B cell (primary cell): ENCODE data around the gene GTF2IRD1. TPM values are rescaled to one million over a fixed set of nuclear protein-coding genes. Genes with fewer than 3 reads are reported as not detected.

Experiments used
- ATAC-seq: fragments of 200-7000 bp; cut with Tn5 transposase; one replicate; pipeline ENCODE4 v1.10.0; 2021; ENCODE audit warnings: low read depth, mild to moderate bottlenecking, moderate number of reproducible peaks, moderate library complexity
- CTCF ChIA-PET: fragments of 350-600 bp; sonication (Branson Sonifier 250); formaldehyde crosslinking; loops from one replicate; lab custom pipeline; 2021; ENCODE audit warnings: antibody characterized with exemption, inconsistent platforms; lab: Charles Lee
- POLR2A ChIA-PET: fragments of 350-600 bp; sonication (Branson Sonifier 250); formaldehyde crosslinking; loops from one replicate; lab custom pipeline; 2021; ENCODE audit warnings: antibody characterized with exemption; lab: Charles Lee
- DNase-seq: peaks from one replicate; pipeline ENCODE4 v3.0.0; 2013
- H2AFZ ChIP-seq: 2 replicates; pipeline ENCODE4 v1.6.1; 2012; ENCODE audit warnings: mild to moderate bottlenecking, low read depth, low read length; ENCODE audit not compliant: insufficient read depth, poor library complexity, severe bottlenecking
- H3K27ac ChIP-seq, 2 donors: 1 replicate in 1 of 2; 2 replicates in 1 of 2; pipeline ENCODE4 v1.5.1; 2012 to 2013; ENCODE audit warnings: low read length in 2 of 2, mild to moderate bottlenecking in 2 of 2, moderate library complexity in 1 of 2
- H3K27me3 ChIP-seq, 4 experiments: fragments of 200-600 bp in 1 of 4; sonication (generic) in 1 of 4; replicated peaks in 1 of 4; 1 replicate in 2 of 4; 2 replicates in 2 of 4; pipeline versions ENCODE4 v1.6.1 to v1.7.0; 2013 to 2016; ENCODE audit warnings: low read length in 3 of 4, mild to moderate bottlenecking in 2 of 4, mixed read lengths in 1 of 4, moderate library complexity in 1 of 4; ENCODE audit not compliant: insufficient read depth in 4 of 4, control insufficient read depth in 3 of 4; ENCODE audit errors: control extremely low read depth in 1 of 4
- H3K36me3 ChIP-seq, 2 experiments: replicated peaks in 1 of 2; 1 replicate in 1 of 2; 2 replicates in 1 of 2; pipeline versions ENCODE4 v1.6.1 to v1.7.1; 2013; ENCODE audit warnings: low read length in 1 of 2; ENCODE audit not compliant: insufficient read depth in 2 of 2, control insufficient read depth in 1 of 2; ENCODE audit errors: control extremely low read depth in 1 of 2, extremely low read depth in 1 of 2
- H3K4me1 ChIP-seq, 2 donors: fragments of 200-600 bp in 1 of 2; sonication (generic) in 1 of 2; 1 replicate in 1 of 2; 2 replicates in 1 of 2; pipeline versions ENCODE4 v1.5.1 to v1.6.1; 2013 to 2017; ENCODE audit warnings: low read length in 2 of 2; ENCODE audit not compliant: control insufficient read depth in 2 of 2, insufficient read depth in 2 of 2
- H3K4me2 ChIP-seq: replicated peaks from 2 replicates; pipeline ENCODE3; 2012; ENCODE audit warnings: mild to moderate bottlenecking, low read depth, low read length; ENCODE audit not compliant: poor library complexity, severe bottlenecking
- H3K4me3 ChIP-seq, 5 experiments: fragments of 200-600 bp in 1 of 5; sonication (generic) in 1 of 5; 1 replicate in 3 of 5; 2 replicates in 2 of 5; pipeline versions ENCODE4 v1.5.1 to v1.7.0; 2011 to 2016; ENCODE audit warnings: low read length in 4 of 5, mild to moderate bottlenecking in 4 of 5, low read depth in 2 of 5, control low read depth in 1 of 5, moderate library complexity in 1 of 5; ENCODE audit not compliant: insufficient read depth in 1 of 5; ENCODE audit errors: control extremely low read depth in 1 of 5, extremely low read depth in 1 of 5
- H3K79me2 ChIP-seq: fragments of 200-600 bp; sonication (generic); one replicate; pipeline ENCODE4 v1.6.0; 2016; ENCODE audit warnings: low read length; ENCODE audit not compliant: control insufficient read depth, insufficient read depth
- H3K9ac ChIP-seq: fragments of 200-600 bp; sonication (generic); 2 replicates; pipeline ENCODE4 v1.6.1; 2017; ENCODE audit warnings: mild to moderate bottlenecking, low read length, moderate library complexity
- H3K9me3 ChIP-seq, 3 donors: one replicate each; pipeline versions ENCODE4 v1.6.1 to v1.7.1; 2013; ENCODE audit warnings: low read length in 2 of 3; ENCODE audit not compliant: control insufficient read depth in 2 of 3, insufficient read depth in 1 of 3; ENCODE audit errors: control extremely low read depth in 1 of 3
- H4K20me1 ChIP-seq: 2 replicates; pipeline ENCODE4 v1.6.0; 2012; ENCODE audit warnings: mild to moderate bottlenecking, low read length; ENCODE audit not compliant: insufficient read depth, control insufficient read depth, poor library complexity, severe bottlenecking
- H3K27ac Mint-ChIP-seq: one replicate; pipeline ENCODE4 v1.8.0; 2021; ENCODE audit warnings: mixed read lengths
- H3K27me3 Mint-ChIP-seq: one replicate; pipeline ENCODE4 v1.8.0; 2021; ENCODE audit warnings: mixed read lengths
- H3K4me1 Mint-ChIP-seq: one replicate; pipeline ENCODE4 v1.8.0; 2021; ENCODE audit warnings: mixed read lengths
- H3K4me3 Mint-ChIP-seq: one replicate; pipeline ENCODE4 v1.8.0; 2021; ENCODE audit warnings: mixed read lengths
- H3K9me3 Mint-ChIP-seq: one replicate; pipeline ENCODE4 v1.8.0; 2022; ENCODE audit warnings: mixed read lengths; ENCODE audit not compliant: insufficient read depth
- EZH2 ChIP-seq: IDR thresholded peaks from 2 replicates; pipeline ENCODE4 v1.6.1; 2012; ENCODE audit warnings: borderline replicate concordance, low read depth, mild to moderate bottlenecking, moderate library complexity, low read length; ENCODE audit not compliant: insufficient read depth, poor library complexity, severe bottlenecking
- WGBS: methylation state at CpG from one replicate; pipeline ENCODE4 v1.1.5; 2013; ENCODE audit warnings: missing lambda C conversion rate; ENCODE audit not compliant: insufficient coverage; 5-methylcytosine and 5-hydroxymethylcytosine counted together
- intact Hi-C: fragments of 100-400 bp; cut with micrococcal nuclease; formaldehyde crosslinking; loops from one replicate; pipeline ENCODE4 v1.10.0; 2022
- polyA plus RNA-seq: library from polyadenylated mRNA; depleted of rRNA; stranded (reverse); fragments of >200 nt; gene quantifications from 2 replicates; pipeline ENCODE4 v1.2.3, GENCODE V29; 2012
- total RNA-seq, 2 donors: library from RNA; stranded (reverse); fragments of 120-200 nt in 1 of 2; gene quantifications; 1 replicate in 1 of 2; 2 replicates in 1 of 2; pipeline versions ENCODE4 v1.2.3 to v1.2.4, GENCODE V29; 2013 to 2022
- TF ChIP-seq, protein P1 (sequence below): fragments of 200-600 bp; IDR thresholded peaks from one replicate; pipeline ENCODE4 v1.8.0; 2022; ENCODE audit warnings: antibody characterized with exemption, mild to moderate bottlenecking

Gene GTF2IRD1
- total and polyA plus RNA-seq, 2 donors (not counting 1 experiment from before 2014, with no cell fraction given) = 0.45 to 2.2 TPM

DNA sequence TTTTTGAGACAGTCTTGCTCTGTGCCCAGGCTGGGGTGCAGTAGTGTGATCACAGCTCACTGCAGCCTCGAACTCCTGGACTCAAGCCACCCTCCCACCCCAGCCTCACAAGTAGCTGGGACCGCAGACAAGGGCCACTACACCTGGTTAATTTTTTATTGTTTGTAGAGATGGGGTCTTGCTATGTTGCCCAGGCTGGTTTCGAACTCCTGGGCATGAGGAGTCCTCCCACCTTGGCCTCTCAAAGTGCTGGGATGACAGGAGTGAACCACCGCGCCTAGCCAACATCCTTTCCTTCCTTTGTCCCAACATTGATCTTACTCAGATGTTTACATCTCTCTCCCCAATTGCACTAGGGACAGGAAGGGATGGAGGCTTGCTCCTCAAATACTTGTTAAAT, 3.3 kb downstream of the GTF2IRD1 start:
- peaks cover 13% of the 10 kb centered on the region for H3K4me1 Mint-ChIP-seq
- peaks cover 12% of the 10 kb centered on the region for H3K27me3 Mint-ChIP-seq
- Histone ChIP-seq H4K20me1 (no peaks in the 10 kb centered on the region), H2AFZ (no peak overlapping the region), H3K4me2 (no peak overlapping the region), H3K9ac (no peak overlapping the region), H3K4me3 (no peak overlapping the region), H3K27ac (no peak overlapping the region), H3K9me3 (peaks cover 0 to 4% (median 0%) of the 10 kb centered on the region in 3 donors), H3K79me2 (no peaks in the 10 kb centered on the region), H3K36me3 (no peaks in the 10 kb centered on the region), H3K4me1 (peaks cover 16 to 21% of the 10 kb centered on the region in 2 donors), H3K27me3 (peaks cover 0 to 26% (median 7%) of the 10 kb centered on the region in 4 experiments)
- no peak for DNase-seq
- no peak overlapping the region for H3K4me3 Mint-ChIP-seq
- no peak for TF ChIP-seq EZH2
- TF ChIP-seq, protein P1, sequence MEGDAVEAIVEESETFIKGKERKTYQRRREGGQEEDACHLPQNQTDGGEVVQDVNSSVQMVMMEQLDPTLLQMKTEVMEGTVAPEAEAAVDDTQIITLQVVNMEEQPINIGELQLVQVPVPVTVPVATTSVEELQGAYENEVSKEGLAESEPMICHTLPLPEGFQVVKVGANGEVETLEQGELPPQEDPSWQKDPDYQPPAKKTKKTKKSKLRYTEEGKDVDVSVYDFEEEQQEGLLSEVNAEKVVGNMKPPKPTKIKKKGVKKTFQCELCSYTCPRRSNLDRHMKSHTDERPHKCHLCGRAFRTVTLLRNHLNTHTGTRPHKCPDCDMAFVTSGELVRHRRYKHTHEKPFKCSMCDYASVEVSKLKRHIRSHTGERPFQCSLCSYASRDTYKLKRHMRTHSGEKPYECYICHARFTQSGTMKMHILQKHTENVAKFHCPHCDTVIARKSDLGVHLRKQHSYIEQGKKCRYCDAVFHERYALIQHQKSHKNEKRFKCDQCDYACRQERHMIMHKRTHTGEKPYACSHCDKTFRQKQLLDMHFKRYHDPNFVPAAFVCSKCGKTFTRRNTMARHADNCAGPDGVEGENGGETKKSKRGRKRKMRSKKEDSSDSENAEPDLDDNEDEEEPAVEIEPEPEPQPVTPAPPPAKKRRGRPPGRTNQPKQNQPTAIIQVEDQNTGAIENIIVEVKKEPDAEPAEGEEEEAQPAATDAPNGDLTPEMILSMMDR = no peak
- no CpG with 5 or more reads among the region's 5 CpGs for WGBS
- ChIA-PET POLR2A (no interaction called here), CTCF (no interaction called here)
- ATAC-seq = no peak
- intact Hi-C loops = loop anchor here (10.0 kb wide), 1 partner anchor 108 kb away; no protein-coding TSS in a partner anchor
- no peak overlapping the region for H3K27ac Mint-ChIP-seq
- H3K9me3 Mint-ChIP-seq = no peaks in the 10 kb centered on the region

DNA sequence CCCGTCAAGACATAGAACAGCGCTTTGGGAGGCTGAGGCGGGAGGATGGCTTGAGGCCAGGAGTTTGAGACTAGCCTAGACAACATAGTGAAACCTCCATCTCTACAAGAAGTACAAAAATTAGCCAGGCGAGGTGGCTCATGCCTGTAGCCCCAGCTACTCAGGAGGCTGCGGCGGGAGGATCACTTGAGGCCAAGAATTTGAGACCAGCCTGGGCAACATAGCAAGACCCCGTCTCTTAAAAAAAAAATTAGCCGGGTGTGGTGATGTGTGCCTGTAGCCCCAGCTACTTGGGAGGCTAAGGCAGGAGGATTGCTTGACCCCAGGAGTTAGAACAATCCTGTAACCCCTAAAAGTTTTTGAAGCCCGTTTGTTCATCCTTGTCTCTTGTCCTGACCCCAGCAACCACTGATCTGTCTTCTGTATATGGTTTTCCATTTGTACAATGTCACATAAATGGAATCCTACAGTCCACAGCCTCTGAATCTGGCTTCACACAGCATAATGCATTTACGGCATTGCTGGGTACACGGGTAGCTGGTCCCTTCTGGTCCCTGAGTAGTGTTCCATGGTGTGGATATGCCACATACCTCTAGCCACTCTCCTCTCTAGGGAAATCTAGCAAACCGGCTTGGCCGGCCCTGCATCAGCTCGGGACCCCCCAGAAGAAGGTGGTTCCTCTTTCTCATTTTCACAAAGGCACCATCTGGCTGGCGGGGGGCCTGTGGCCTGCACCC, 8.4 kb downstream of the GTF2IRD1 start:
- H3K4me3 ChIP-seq = no peak overlapping the region
- no peaks in the 10 kb centered on the region for H3K36me3 ChIP-seq
- H3K4me1 ChIP-seq = peaks cover 0 to 4% of the 10 kb centered on the region in 2 donors
- H3K4me2 ChIP-seq = no peak overlapping the region
- intact Hi-C loops = no loop called here
- no peaks in the 10 kb centered on the region for H4K20me1 ChIP-seq
- POLR2A ChIA-PET = interaction anchor here (0.6 kb wide), 1 partner anchor 379 kb away, joined by 3 read pairs; no protein-coding TSS in a partner anchor
- H3K27ac ChIP-seq = no peak overlapping the region
- peaks cover 0 to 3% (median 0%) of the 10 kb centered on the region in 4 experiments for H3K27me3 ChIP-seq
- no peak overlapping the region for H3K27ac Mint-ChIP-seq
- no peaks in the 10 kb centered on the region for H3K9me3 Mint-ChIP-seq
- H3K27me3 Mint-ChIP-seq = peaks cover 15% of the 10 kb centered on the region
- H3K9ac ChIP-seq = no peak overlapping the region
- H3K9me3 ChIP-seq = no peaks in the 10 kb centered on the region
- no peak overlapping the region for H3K4me3 Mint-ChIP-seq
- H3K79me2 ChIP-seq = no peaks in the 10 kb centered on the region
- H3K4me1 Mint-ChIP-seq = peaks cover 6% of the 10 kb centered on the region
- WGBS = 63% methylated on average over 13 of the region's 15 CpGs
- DNase-seq (no peak), ATAC-seq (no peak)
- no peak overlapping the region for H2AFZ ChIP-seq
- CTCF ChIA-PET = interaction anchor here (0.5 kb wide), 1 partner anchor 175 kb away, joined by 3 read pairs; no protein-coding TSS in a partner anchor
- no peak for TF ChIP-seq EZH2
- TF ChIP-seq, protein P1 = no peak
